Spleen (tissue), 11 donors: ENCODE results near the gene DCAF7. TPM values are rescaled to one million over a fixed set of nuclear protein-coding genes. Genes with fewer than 3 reads are reported as not detected.

Source experiments
- DNase-seq: peaks from one replicate; pipeline ENCODE4 v3.0.0-alpha.2; 2020
- H3K27ac ChIP-seq, 8 donors: fragments of 200-600 bp; sonication (generic) in 7 of 8; 1 replicate in 4 of 8; 2 replicates in 4 of 8; pipeline versions ENCODE4 v1.5.0 to v1.8.0; 2016 to 2021; ENCODE audit warnings: inconsistent platforms in 4 of 8, mild to moderate bottlenecking in 4 of 8, moderate library complexity in 1 of 8
- H3K27me3 ChIP-seq, 7 donors: fragments of 200-600 bp; sonication (generic) in 6 of 7; replicated peaks in 1 of 7; 1 replicate in 4 of 7; 2 replicates in 3 of 7; pipeline versions ENCODE4 v1.5.0 to v1.8.0; 2016 to 2021; ENCODE audit warnings: inconsistent platforms in 3 of 7, mild to moderate bottlenecking in 1 of 7
- H3K36me3 ChIP-seq, 6 donors: fragments of 200-600 bp; sonication (generic) in 5 of 6; 1 replicate in 4 of 6; 2 replicates in 2 of 6; pipeline versions ENCODE4 v1.5.0 to v1.8.0; 2016 to 2021; ENCODE audit warnings: inconsistent platforms in 2 of 6
- H3K4me1 ChIP-seq, 6 donors: fragments of 200-600 bp; sonication (generic) in 5 of 6; 1 replicate in 3 of 6; 2 replicates in 3 of 6; pipeline versions ENCODE4 v1.5.0 to v1.8.0; 2016 to 2021; ENCODE audit warnings: inconsistent platforms in 3 of 6
- H3K4me3 ChIP-seq, 8 donors: fragments of 200-600 bp; sonication (generic) in 7 of 8; 1 replicate in 4 of 8; 2 replicates in 4 of 8; pipeline versions ENCODE4 v1.5.0 to v1.8.0; 2016 to 2021; ENCODE audit warnings: inconsistent platforms in 4 of 8, mild to moderate bottlenecking in 4 of 8, moderate library complexity in 2 of 8
- H3K9me3 ChIP-seq, 8 donors: fragments of 200-600 bp; sonication (generic) in 7 of 8; 1 replicate in 4 of 8; 2 replicates in 4 of 8; pipeline versions ENCODE4 v1.5.0 to v1.8.0; 2016 to 2021; ENCODE audit warnings: inconsistent platforms in 4 of 8
- CTCF ChIP-seq, 11 experiments: fragments of 200-600 bp in 7 of 11; fragments of 450-650 bp in 4 of 11; sonication (generic) in 4 of 11; IDR thresholded peaks in 8 of 11; conservative IDR thresholded peaks in 3 of 11; 1 replicate in 7 of 11; 2 replicates in 4 of 11; pipeline versions ENCODE4 v1.4.0 to v1.8.0; 2016 to 2021; ENCODE audit warnings: antibody characterized with exemption in 11 of 11, inconsistent platforms in 4 of 11, mild to moderate bottlenecking in 1 of 11
- POLR2A ChIP-seq, 3 donors: fragments of 450-650 bp; IDR thresholded peaks; one replicate each; pipeline ENCODE4 v1.5.1; 2017; ENCODE audit warnings: antibody characterized with exemption in 3 of 3, mild to moderate bottlenecking in 1 of 3
- POLR2AphosphoS5 ChIP-seq, 3 donors: sonication (generic); formaldehyde crosslinking; IDR thresholded peaks; one replicate each; pipeline ENCODE4 v1.5.1; 2017; ENCODE audit warnings: antibody characterized with exemption in 3 of 3
- WGBS, 5 donors: extraction: QIAGEN DNeasy Blood & Tissue Kit in 3 of 5; methylation state at CpG; one replicate each; pipeline versions ENCODE4 v1.1.5 to v1.1.7; 2013 to 2018; 5-methylcytosine and 5-hydroxymethylcytosine counted together
- intact Hi-C: fragments of 100-400 bp; cut with DNase I; formaldehyde crosslinking; loops from one replicate; pipeline ENCODE4 v1.15.0; 2023; ENCODE audit warnings: low total_unique reads
- polyA plus RNA-seq, 3 donors: library from polyadenylated mRNA; stranded (reverse); fragments of 200-250 nt; gene quantifications; one replicate each; pipeline ENCODE4 v1.2.1, GENCODE V29; 2013
- total RNA-seq, 7 donors: library from RNA; depleted of rRNA in 3 of 7; stranded (reverse); fragments of >200 nt in 3 of 7; fragmentation: NEBNext Ultra II Directional in 4 of 7; extraction: Animal tissue kit (Norgen Biotek cat#: 25700) in 4 of 7; gene quantifications; one replicate each; pipeline versions ENCODE4 v1.1.0 to v1.2.1, GENCODE V29; 2016 to 2021
- donor health status: healthy with polysubstance abuse.
- donor health status: DM: no; HTN: no; CAD: no; lungs with moderate emphysema.
- donor health status: DM: no; HTN: no; CAD: no.
- donor health status: Bipolar disorder and iron deficiency.
- donor health status: healthy.
- donor health status: DM: no; HTN: no; CAD: no.
- donor health status: DM: yes; HTN: yes; CAD: no.

The DCAF7 gene
- total and polyA plus RNA-seq, 10 donors: 15.9 to 87.5 (median 54.7) TPM

DNA sequence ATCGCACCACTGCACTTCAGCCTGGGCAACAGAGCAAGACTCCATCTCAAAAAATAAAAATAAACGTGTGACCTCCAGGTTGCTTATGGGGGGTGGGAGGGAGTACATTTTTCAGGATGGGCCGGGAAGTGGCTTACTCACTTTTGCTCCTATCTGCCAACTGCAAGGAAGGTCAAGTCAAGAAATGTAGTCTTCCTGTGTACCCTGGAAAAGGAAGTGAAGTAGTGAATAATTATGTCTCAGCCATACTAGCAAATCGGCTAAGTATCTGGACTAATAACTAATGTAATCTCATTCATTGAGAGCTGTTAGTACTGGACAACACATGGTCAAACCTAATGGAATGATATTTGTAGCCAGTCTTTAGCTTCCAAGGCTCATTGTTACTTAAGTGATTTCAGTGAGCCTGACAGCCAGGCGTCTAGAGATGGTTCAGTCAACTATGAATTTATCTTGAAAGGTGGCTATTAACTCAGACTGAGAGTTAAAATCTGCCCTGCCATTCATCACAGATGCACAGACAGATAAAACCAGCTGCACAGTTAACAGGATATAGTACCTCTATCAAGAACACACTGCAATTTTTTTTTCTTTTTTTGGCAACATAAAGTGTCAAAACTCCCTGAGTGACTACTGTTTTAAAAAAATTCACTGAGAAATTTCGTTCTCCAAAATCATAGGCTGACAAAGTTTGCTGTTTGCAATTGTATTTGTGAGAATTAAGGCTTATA, 46.7 kb downstream of the DCAF7 start:
- peaks cover 0 to 42% (median 12%) of the 10 kb centered on the region in 6 donors for H3K36me3 ChIP-seq
- H3K27me3 ChIP-seq: no peaks in the 10 kb centered on the region
- H3K9me3 ChIP-seq: no peaks in the 10 kb centered on the region
- no peak for DNase-seq
- intact Hi-C loops: no loop called here
- peaks cover 15 to 55% (median 24%) of the 10 kb centered on the region in 6 donors for H3K4me1 ChIP-seq
- no peak for TF ChIP-seq POLR2A (IDR thresholded peaks at IDR 0.05)
- H3K4me3 ChIP-seq: no peak overlapping the region
- WGBS, 5 donors: 51 to 58% (median 55%) methylated on average over 6 of the region's 6 CpGs
- peak overlapping the region in 1 of 8 donors; percentile 11 for H3K27ac ChIP-seq

- TF ChIP-seq CTCF (IDR thresholded peaks at IDR 0.05 in 8 of 11, conservative IDR thresholded peaks at IDR 0.05 in 3 of 11) (no peak), POLR2A (IDR thresholded peaks at IDR 0.05) (no peak), POLR2AphosphoS5 (IDR thresholded peaks at IDR 0.05) (no peak)
- 77 to 89% (median 79%) methylated on average over 2 of the region's 2 CpGs for WGBS, 5 donors
- Histone ChIP-seq H3K9me3 (no peaks in the 10 kb centered on the region), H3K4me1 (peaks cover 15 to 64% (median 28%) of the 10 kb centered on the region in 6 donors), H3K4me3 (no peak overlapping the region), H3K27ac (no peak overlapping the region), H3K36me3 (peaks cover 0 to 38% (median 5%) of the 10 kb centered on the region in 6 donors), H3K27me3 (no peaks in the 10 kb centered on the region)
- intact Hi-C loops: no loop called here
- DNase-seq: no peak
These were observed 48.0 kb downstream of the DCAF7 start for GRCh38 chr17:63598281-63598680.

- H3K4me3 ChIP-seq: peak within 1 kb of the TSS; percentile 73 to 98 (median 79)
- peaks cover 15 to 69% (median 31%) of the 10 kb centered on the region in 6 donors for H3K4me1 ChIP-seq
- intact Hi-C loops: no loop called here
- DNase-seq: peak; percentile 92
- WGBS, 5 donors: 0 to 3% (median 1%) methylated on average over 43 to 61 of the region's 61 CpGs
- peak within 1 kb of the TSS; percentile 74 to 89 (median 84) for H3K27ac ChIP-seq
- TF ChIP-seq CTCF (IDR thresholded peaks at IDR 0.05 in 8 of 11, conservative IDR thresholded peaks at IDR 0.05 in 3 of 11) (no peak), POLR2AphosphoS5 (IDR thresholded peaks at IDR 0.05) (peak; percentile 88 to 92 (median 92)), POLR2A (IDR thresholded peaks at IDR 0.05) (peak in 1 of 3 donors; percentile 46)
- H3K36me3 ChIP-seq: peaks cover 2 to 40% (median 20%) of the 10 kb centered on the region in 6 donors
- no peaks in the 10 kb centered on the region for H3K27me3 ChIP-seq
- no peaks in the 10 kb centered on the region for H3K9me3 ChIP-seq
These were observed 50.5 kb downstream of the DCAF7 start, which contains the start of gene TACO1 for GRCh38 chr17:63600569-63601438. TSS of gene TACO1 (plus strand) at chr17:63600895. CDS start at chr17:63601084, 189 bp downstream.

DNA sequence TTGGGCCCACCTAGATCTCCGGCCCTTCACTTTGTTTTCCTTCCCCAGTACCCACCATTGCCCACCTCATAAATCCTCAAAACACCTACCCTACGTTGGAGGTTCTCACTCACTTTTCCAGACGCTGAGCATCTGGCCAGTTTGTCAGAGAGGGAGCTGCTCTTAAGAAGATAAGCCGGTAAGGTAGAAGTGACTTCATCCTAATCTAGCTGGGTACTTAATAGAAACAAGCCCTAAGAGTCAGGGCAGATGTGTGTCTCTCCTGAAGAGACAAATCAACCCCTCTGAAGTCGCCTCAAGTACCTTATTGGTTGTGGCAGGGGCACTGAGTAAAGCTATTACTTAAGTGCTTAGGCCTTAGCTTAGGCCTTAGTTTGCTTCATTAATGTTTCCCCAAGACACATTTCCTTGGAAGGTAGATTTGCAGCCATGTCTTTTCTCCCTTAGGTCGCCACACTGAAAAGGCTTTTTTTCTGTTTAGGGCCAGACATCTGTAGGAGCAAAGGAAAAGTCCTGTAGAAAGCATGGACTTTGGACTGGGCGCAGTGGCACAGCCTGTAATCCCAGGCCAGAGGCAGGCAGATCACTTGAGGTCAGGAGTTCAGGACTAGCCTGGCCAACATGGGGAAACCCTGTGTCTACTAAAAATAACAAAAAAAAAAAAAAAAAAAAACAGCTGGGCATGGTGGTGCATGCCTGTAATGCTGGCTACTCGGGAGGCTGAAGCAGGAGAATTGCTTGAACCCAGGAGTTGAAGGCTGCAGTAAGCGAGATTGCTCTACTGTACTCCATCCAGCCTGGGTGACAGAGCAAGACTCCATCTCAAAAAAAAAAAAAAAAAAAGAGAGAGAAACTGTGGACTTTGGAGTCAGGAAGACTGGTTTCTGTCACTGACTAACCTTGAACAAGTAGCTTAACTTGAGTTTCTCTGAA, 51.4 kb downstream of the DCAF7 start:
- H3K9me3 ChIP-seq: no peaks in the 10 kb centered on the region
- H3K36me3 ChIP-seq: peaks cover 2 to 42% (median 29%) of the 10 kb centered on the region in 6 donors
- intact Hi-C loops: no loop called here
- peak overlapping the region; percentile 74 to 89 (median 84) for H3K27ac ChIP-seq
- WGBS, 5 donors: 53 to 56% (median 55%) methylated on average over 9 of the region's 9 CpGs
- DNase-seq: no peak
- peak overlapping the region; percentile 73 to 98 (median 79) for H3K4me3 ChIP-seq
- TF ChIP-seq CTCF (IDR thresholded peaks at IDR 0.05 in 8 of 11, conservative IDR thresholded peaks at IDR 0.05 in 3 of 11) (no peak), POLR2A (IDR thresholded peaks at IDR 0.05) (no peak), POLR2AphosphoS5 (IDR thresholded peaks at IDR 0.05) (no peak)
- H3K4me1 ChIP-seq: peaks cover 15 to 64% (median 33%) of the 10 kb centered on the region in 6 donors
- no peaks in the 10 kb centered on the region for H3K27me3 ChIP-seq
